ENCODE data around the gene PLEKHH2.
A peak's percentile ranks its signal among the peaks of the same experiment; 100 is the strongest.
"Not testable (repeated sequence)": the region's sequence is repeated elsewhere in the genome, so short reads cannot be mapped to it uniquely, and the experiment has no call there.

The PLEKHH2 gene

DNA sequence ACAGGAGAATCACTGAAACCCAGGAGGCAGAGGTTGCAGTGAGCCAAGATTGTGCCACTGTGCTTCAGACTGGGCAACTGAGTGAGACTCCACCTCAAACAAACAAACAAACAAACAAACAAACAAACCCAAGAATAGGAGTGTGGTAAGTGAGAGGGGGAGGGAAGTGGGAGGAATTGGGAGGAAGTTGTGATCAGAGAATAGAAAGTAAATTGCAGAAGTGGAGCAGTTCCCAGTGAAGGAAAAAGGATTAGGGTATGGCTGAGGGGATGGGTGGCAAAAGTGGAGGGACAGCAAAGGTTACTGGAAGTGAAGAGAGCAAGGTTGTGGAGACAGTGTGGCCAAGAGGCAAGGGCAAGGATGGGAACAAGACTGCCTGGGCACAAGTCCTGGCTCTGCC lies 80.3 kb downstream of the PLEKHH2 start:
- no peak for DNase-seq (ENCODE audit: low read depth in 2 of 2)

DNA sequence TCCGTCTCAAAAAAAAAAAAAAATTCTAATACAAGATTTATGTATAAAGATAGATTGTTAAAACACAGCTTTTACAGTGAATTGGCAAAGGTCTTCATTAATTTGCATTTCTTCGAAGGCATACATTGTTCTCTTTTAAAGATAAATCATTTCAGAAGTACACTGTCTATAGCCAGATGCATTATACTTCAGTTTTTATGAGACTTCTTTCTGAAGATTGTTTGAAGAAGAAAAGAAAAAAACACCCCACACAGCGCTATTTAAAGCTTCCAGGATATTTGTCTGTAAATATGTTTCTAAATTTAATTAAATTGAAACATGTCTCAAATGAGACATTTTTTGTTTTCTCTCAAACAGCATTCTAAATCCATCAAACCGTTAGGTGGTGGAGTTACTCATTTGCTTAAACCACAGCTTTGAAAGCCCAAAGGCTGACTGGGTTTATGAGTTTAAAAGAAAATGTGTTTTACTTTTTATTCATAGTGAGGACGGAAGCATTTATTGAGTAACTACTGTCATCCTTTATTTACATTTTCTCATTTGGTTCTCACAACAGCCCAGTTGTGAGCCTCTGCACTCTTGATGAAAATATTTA lies 81.6 kb downstream of the PLEKHH2 start:
- no peak for DNase-seq (ENCODE audit: low read depth in 2 of 2)

DNA sequence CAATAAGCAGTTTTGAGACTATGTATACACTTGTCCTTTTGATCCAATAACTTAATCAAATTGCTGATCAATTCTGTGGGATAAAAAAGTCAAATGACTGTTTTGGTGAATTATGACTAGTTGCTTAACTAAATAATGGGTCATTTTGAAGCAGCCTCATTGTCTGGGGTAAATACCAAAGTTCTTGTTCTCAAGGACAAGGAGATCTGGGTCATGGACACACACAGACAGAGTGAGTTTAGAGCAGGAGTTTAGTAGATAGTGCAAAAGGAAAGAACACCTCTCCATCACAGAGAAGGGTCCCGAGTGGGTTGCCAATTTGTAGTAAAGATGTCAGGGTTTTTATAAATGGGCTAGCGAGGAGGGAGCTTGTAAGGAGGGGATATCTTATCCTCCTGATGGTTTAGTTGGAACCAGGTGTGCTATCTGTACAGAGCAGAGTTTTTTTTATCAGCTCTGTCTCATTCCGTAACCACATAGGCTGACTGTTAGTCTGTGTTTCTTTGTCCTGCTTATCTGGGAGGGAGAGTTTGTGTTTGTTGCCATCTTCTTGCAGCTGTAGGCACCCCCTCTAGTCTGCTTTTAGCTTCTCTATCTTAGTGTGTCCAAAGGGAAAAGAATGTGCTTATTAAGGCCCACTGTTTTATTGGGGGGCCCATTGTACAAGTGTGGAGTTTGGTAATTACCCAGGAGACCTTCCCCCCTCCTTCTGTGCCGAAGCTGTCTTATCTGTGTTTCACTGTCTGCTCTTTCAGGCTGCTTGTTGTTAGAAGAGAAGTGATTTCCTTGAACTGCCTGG lies 87.9 kb downstream of the PLEKHH2 start:
- no peak for DNase-seq (ENCODE audit: low read depth in 2 of 2)

DNA sequence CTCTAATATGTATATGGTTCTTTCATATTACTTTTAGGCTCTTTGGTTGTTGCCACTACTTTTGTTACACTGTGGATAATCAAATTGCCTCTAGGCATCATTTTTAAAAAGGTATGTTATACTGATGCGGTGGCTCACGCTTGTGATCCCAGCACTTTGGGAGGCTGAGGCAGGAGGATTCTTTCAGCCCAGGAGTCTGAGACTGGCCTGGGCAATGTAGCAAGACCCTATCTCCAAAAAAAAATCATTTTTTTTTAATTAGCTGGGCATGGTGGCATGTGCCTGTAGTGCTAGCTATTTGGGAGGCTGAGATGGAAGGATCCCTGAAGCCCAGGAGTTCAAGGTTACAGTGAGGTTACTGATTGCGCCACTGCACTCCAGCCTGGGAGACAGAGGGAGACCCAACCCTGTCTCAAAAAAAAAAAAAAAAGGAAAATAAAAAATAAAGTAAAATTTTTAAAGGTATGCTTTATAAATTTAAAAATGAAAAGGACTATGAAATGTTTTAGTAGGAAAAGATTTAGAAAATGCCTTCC lies 88.7 kb downstream of the PLEKHH2 start:
- no peak for DNase-seq (ENCODE audit: low read depth in 2 of 2)

DNA sequence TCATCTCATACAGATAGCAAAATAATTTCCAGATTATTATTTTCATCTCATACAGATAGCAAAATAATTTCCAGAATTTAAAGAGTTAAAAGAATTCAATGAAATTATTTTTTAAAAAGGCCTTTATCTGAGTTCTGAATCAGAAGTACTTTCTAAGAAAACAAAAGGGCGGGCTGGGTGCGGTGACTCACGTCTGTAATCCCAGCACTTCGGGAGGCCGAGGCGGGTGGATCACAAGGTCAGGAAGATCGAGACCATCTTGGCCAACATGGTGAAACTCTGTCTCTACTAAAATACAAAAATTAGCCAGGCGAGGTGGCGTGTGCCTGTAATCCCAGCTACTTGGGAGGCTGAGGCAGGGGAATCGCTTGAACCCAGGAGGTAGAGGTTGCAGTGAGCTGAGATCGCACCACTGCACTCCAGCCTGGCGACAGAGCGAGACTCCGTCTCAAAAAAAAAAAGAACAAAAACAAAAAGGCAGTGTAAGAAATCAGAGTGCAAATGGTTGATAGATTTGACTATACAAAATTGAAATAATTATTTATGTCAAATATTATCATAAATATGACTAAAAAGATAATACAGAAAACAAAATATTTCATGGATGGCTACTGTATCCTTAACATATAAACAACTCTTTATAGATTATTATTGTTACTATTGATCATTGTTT lies 90.0 kb downstream of the PLEKHH2 start:
- DNase-seq (ENCODE audit: low read depth in 2 of 2) = not testable (repeated sequence)

DNA sequence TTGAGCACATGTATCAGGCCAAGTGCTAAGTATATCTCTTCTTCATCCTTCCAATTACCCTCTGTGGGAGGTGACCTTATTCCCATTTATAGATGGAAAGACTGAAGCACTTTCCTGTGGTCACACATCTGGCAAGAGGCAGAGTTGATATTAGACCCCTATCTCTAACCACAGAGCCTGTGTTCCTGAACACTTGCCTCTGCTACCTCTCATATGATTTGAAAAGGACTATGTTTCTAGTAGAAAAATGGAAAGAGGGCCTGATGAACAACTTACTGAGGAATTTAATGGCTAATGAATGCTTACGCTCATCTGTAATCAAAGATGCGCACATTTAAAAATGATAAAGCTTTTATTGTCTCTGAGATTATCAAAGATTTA lies 90.6 kb downstream of the PLEKHH2 start:
- DNase-seq (ENCODE audit: low read depth in 2 of 2) = no peak

DNA sequence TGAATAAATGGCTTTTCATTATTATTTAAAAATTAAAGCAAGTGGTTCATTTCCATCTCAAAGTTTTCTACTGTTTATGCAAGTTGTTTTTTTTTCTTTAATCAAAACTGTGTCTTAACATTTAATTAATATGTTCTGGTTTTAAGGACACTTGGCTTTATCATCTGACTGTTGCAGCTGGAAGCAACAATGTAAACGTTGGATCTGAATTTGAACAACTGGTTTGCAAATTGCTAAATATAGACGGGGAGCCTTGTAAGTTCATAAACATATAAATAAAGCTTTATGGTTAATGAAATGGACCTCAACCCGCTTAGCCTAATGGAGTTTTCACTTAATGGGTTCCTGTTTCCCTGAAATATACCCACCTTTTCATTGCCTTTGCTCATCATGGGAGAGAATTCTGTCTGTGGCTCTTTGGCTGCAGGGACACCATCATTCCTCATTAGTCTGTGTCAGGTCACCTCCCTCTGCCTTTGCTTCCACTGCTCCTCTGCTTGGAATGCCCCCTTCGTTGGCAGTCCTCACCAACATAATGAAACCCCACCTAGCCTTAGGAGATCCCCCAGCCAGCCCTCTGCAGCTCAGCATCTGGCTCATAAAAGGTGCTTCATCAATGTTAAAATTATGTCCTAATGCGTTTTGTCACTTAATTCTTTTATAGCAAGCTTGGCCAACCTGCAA lies 92.6 kb downstream of the PLEKHH2 start:
- DNase-seq (ENCODE audit: low read depth in 2 of 2) = no peak

DNA sequence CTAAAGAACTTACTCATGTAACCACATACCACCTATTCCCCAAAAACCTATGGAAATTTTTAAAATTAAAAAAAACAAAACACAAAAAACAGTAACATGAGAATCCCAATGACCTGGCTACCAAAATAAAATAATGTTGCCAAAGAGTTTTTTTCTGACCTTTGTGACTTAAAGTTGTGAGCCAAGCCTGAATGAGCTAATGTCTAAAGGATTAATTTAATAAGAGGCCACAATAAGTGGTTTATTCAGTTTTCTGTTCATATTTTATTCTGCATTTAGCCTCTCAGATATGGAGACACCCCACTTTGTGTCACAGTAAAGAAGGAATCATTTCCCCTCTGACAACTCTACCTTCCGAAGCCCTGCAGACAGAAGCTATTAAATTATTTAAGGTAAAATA lies 94.2 kb downstream of the PLEKHH2 start:
- DNase-seq (ENCODE audit: low read depth in 2 of 2) = no peak

DNA sequence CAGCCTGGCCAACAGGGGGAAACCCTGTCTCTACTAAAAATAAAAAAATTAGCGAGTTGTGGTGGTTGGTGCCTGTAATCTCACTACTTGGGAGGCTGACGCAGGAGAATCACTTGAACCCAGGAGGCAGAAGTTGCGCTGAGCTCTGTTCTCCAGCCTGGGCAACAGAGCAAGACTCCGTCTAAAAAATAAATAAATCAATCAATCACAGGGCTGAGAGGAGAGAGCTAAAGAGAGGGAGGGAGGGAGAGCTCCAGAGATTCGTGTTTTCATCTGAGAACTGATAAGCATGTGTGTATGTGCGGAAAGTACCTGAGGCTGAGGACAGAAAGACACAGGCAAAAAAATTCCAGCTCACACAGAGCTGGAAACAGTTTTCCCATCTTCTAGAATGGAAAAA lies 99.6 kb downstream of the PLEKHH2 start:
- no peak for DNase-seq (ENCODE audit: low read depth in 2 of 2)

DNA sequence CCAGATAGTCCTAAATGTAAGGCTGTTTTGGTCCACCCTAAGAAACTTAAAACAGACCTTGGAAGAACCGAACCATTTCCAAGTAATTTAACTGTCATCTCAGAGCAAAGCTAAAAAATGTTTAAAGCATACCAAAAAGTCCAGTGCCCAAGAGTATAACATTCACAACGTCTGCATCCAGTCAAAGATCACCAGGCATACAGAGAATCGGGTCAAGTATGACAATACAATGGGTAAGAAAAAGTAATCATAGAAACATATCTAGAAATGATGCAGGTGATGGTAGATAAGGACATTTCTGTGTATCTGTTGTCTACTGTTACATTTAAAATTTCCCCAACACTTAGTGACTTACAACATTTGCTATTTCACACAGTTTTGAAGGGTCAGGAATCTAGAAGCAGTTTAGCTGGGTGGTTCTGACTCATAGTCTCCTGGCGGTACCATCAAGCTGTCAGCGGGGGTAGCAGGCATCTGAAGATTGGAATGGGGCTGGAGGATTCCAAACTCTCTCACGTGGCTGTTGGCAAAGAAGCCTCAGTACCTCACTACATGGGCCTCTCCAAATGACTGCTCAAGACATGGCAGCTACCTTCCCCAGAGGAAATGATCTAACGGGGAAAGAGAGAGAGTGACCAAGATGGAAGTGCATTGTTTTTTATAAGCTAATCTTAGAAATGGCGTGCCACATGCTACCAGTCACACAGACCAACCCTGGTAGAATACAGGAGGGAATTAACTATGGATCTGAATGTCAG lies 100.2 kb downstream of the PLEKHH2 start:
- no peak for DNase-seq (ENCODE audit: low read depth in 2 of 2)

DNA sequence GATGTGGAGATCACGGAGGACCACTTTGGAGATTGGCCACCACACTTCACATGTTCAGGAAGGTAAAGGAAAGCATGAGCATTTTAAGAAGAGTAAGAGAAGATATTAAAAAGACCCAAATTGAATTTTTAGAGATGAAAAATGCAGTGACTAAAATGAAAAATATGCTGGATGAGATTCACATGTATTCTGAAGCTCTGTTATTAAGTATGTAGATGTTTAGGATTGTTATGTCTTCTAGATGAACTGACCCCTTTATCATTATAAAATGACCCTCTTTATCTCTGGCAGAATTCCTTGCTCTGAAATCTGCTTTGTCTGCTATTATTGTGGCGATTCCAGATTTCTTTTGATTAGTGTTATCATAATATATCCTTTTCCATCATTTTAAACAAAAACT lies 100.8 kb downstream of the PLEKHH2 start:
- DNase-seq (ENCODE audit: low read depth in 2 of 2) = no peak

DNA sequence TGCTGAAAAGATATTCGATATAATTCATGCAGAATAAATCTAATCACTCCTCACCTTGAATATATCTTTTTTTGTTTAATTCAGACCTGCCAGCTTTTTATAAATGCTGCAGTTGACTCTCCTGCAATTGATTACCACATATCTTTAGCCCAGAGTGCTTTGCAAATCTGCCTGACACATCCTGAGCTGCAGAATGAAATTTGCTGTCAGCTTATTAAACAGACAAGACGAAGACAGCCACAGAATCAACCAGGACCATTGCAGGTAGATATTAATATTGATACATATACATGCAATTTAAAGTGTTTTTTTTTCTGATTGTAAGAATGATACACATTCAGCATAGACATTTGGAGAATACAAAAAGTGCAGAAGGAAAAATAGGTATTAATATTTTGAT lies 101.2 kb downstream of the PLEKHH2 start:
- no peak for DNase-seq (ENCODE audit: low read depth in 2 of 2)

DNA sequence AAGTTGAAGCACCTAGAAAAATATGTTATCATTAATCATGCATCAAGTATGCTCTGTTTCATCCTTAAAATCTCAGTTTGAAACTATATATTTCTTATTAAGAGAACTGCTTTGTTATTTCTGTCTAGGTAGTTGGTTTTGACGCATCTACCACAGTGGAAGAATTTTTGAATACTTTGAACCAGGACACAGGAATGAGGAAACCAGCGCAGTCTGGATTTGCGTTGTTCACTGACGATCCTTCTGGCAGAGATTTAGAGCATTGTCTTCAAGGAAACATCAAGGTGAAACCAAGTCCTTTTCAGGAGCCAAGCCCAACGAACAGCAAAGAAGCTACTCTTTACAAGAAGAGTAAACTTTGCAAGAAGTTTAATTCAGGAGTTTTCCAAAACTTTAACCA lies 106.6 kb downstream of the PLEKHH2 start:
- DNase-seq (ENCODE audit: low read depth in 2 of 2) = no peak

DNA sequence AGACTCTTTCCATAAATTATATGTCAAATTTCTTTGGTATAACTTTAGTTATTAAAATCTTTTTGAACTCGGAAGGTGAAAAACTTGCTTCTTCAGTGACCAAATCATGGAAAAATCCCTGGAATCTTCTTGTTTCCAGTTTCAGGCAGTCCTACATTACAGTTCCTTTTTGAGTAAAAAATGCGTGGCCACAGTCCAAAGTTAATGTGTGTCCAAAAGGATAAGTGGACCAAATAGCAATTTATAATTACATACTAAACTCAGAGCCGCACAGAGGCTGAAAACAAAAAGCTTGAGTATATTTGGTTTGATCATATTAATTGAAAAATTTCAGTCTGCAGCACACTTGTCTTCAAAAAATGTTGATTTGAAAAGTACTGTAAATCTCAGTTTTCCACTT lies 108.4 kb downstream of the PLEKHH2 start:
- DNase-seq (ENCODE audit: low read depth in 2 of 2) = no peak

DNA sequence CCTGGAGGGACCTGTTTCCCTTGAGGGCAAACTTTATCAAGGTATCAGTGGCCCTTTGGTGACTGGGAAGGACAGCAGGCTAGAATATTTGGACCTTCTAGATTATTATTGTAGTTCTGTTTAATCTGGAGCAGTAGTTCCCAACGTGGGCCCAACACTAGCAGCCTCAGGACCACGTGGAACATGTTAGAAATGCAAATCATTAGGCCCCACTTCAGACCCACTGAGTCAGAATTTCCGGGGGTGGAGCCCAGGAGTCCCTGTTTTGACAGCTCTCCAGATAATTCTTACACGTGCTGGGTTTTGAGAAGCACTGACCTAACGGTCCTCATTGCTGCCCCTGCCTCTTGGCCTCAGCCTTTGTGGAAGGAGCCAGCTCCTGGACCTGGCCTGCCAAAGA lies 111.3 kb downstream of the PLEKHH2 start:
- DNase-seq (ENCODE audit: low read depth in 2 of 2) = peak in 1 of 2 donors; percentile 3

DNA sequence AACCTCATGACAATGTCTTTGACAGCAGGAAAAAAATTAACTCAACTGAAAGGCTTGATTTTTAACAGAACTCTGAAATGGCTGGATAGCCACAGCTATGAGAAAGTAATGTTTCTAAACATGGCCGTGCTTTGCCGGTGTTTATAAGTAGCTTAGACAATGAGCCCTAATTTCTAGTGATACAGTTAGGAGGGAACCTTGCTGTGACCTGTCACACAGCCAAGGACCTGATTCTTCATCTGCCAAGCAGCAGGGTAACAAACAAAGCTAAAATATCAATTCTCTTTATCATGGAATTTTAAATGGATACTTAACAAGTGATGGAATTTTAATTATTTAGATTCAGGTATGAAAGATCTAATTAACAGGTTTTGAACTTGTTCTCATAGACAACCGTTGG lies 112.5 kb downstream of the PLEKHH2 start:
- no peak for DNase-seq (ENCODE audit: low read depth in 2 of 2)

DNA sequence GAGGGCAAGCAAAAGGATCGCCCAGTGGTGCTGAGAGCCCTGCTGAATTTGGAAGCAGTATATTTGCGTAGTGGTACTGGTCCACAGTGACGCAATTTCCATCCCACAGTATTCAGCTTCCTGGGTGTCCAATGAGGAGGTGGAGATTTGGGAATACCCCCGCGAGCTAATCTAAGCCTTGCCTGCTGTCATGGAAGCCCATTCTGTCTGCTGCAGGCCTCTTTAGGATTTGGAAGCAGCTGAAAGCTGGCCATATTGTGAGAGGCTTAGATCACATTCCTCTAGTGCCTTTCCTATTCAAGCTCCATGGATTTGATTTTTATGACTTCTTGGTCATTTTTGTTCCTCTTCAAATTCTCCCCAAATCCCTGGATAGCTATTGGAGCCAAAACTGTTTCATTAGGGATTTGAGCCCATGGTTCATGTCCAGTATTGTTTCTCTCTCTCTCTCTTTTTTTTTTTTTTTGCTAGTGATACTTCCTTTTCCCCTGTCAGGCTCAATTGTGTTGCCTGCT lies 114.5 kb downstream of the PLEKHH2 start:
- no peak for DNase-seq (ENCODE audit: low read depth in 2 of 2)

DNA sequence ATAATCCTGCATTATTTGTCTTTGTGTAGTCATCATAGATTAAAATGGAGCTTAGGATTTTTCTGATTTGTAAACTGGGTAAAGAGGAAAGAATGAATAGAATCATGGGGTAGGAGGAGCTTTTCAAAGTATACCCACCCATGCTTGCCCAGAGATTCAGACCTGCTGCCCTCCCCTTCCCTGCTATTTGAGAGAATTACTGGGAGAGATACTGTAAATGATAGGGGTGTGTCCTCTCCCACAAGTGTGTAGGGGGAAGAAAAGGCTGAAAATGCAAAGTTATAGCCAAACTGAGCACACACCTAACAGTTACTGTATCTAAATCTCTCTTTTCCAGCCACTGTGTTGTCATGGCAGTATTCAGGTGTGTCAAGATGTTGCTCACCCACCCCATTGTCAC lies 115.2 kb downstream of the PLEKHH2 start:
- no peak for DNase-seq (ENCODE audit: low read depth in 2 of 2)

DNA sequence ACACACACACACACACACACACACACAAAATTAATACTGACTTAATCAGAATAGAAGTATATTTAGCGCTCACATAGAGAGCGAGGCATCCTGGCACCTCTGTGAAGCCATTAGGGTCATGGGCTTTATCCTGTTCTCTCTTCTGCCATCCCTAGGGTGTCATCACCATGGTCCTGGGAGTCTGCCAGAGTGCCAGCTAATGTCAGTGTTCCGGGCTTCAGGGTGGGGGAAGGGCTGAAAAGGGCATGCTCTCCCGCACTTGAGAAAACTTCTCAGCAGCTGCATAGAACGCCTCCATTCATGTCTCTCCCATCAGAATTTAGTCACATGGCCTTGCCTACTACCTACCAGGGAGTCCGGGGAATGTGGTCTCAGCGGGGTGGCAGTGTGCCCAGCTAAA lies 117.1 kb downstream of the PLEKHH2 start:
- DNase-seq (ENCODE audit: low read depth in 2 of 2) = no peak

DNA sequence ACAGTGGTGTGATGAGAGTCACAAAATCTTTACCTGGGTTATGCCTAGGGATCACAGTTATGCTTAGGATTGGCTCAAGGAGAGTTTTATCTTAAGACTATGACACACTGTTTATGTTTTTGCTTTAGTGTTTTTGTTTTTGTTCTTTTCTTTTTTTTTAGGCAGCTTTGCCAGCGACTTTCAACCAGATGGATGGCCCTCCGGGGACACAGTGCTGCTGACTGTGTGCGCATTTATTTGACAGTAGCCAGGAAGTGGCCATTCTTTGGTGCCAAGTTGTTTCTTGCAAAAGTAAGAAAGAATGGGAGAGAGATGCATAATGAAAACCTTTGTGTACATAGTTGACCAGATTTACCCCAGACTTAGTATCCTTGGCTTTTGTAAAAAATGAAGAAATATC lies 121.7 kb downstream of the PLEKHH2 start:
- no peak for DNase-seq (ENCODE audit: low read depth in 2 of 2)

DNA sequence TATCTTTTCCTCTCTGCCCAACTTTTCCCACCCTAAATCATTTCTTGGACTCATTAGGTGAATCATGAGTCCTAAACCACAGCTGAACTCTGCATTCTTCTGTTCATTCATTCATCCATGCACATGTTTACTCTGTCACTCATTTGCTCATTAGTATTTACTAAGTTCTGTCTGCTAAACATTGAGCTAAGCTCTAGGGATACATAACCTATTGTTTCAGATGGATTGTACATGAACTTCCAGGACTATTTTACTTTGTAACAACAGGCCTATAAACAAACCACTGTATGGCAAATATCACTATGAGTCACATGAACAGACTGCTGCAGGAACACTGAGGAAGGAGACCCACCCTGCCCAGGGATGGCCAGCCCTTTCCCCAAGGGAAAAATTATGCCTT lies 122.1 kb downstream of the PLEKHH2 start:
- DNase-seq (ENCODE audit: low read depth in 2 of 2) = no peak

All from stimulated activated CD4-positive, alpha-beta T cell treated with anti-CD3 and anti-CD28 coated beads, Interleukin-1b, Interleukin-23, amount 100 ng/mL, for 4 hours (primary cell).